AG08396 (cell line): Measurements from ENCODE around the gene VDAC1.
"Not testable (repeated sequence)": the region's sequence is repeated elsewhere in the genome, so short reads cannot be mapped to it uniquely, and the experiment has no call there.

Source experiments
- DNase-seq: peaks from one replicate; pipeline ENCODE4 v3.0.0; 2012; ENCODE audit warnings: low spot score, mixed read lengths

Gene VDAC1

GRCh38 chr5:133995341-133995740 lies 9.4 kb downstream of the VDAC1 start:
- DNase-seq: no peak

DNA sequence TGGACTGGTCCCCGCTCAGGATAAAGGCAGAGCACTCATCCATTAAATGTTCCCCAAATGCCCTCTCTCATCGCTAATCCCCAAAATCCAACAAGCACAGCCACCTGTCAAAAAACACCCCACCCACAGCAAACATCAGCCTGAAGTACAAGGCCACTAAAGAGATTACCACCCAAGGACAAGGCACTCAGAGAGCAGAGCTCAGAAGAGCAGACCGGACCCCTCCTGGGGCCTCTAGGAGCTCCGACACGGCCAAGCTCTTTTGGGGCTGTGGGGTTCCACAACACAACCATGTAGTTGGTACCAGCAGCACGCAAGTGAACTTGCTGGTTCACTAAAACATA lies 9.8 kb downstream of the VDAC1 start:
- DNase-seq: no peak

GRCh38 chr5:133994297-133994989 lies 10.3 kb downstream of the VDAC1 start:
- DNase-seq: no peak

GRCh38 chr5:133993185-133993936 lies 11.4 kb downstream of the VDAC1 start:
- peak; percentile 66 for DNase-seq

DNA sequence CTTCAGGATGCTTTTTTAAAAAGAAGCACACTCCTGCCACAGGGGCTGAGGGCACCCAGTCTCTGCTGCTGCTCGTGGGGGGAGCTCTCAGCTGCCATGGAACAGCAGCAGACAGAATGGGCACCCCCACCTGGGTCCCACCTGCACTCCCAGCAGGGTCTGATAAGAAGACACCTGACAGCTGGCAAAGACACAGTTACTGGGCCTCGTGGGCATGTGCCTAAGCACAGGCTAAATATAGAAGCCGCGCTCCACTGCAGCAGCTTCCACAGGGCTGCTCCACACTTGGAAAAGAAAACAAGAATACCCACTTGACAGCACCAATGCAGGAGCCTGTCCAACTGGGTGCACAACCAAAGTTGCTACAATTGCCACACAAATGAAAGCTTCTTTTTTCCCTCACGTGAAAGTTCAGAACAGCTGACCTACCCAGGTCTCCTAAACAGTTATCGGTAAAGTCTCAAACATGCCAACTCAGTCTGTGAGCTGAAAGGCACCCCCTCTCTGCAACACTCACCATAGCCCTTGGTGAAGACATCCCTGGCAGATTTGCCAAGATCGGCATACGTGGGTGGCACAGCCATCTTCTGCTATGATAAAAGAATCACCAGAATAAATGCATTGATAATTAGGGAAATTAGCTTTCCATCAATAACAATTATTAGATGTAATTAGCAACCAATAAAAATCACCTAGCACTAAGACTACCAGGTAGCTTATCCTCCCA lies 12.2 kb downstream of the VDAC1 start:
- no peak for DNase-seq

GRCh38 chr5:133991171-133991910 lies 13.4 kb downstream of the VDAC1 start:
- no peak for DNase-seq

DNA sequence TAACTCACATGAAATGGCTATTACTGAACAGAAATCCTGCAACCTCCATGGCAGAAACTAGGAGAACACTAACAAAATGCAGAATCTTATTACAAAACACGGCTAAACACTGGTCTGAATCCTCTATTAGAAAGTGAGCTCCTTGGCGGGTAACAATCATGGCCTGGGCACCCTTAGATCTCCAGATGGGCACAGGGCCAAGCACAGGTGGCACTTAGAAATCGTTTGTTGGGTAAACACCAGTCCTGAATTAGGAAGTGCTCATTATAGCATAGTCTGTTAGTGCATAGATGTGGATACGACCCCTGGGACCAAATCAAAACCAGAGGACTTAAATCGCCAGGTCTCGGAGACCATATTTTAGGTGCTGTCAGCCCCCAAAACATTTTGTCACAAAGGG lies 14.4 kb downstream of the VDAC1 start:
- DNase-seq: no peak

GRCh38 chr5:133985540-133986180 lies 19.1 kb downstream of the VDAC1 start:
- DNase-seq: no peak

GRCh38 chr5:133983674-133984073 lies 21.1 kb downstream of the VDAC1 start:
- DNase-seq: no peak

DNA sequence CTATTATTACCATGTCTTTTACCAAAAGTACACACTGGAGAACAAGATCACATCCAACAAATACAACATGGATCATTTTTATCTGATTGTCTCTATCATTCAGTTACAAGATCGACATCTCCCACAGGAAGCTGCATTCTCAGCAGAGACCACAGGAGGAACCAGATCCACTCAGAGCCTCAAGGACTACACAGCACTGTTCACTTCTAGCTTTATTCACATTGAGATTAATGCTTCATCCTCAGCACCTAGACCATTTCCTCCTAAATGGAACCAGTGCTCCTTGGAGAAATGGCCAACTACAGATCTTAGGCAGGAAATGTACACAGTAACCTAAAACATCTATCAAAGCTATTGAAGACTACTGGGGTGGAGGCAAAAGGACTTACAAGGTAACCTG lies 23.1 kb downstream of the VDAC1 start:
- no peak for DNase-seq

DNA sequence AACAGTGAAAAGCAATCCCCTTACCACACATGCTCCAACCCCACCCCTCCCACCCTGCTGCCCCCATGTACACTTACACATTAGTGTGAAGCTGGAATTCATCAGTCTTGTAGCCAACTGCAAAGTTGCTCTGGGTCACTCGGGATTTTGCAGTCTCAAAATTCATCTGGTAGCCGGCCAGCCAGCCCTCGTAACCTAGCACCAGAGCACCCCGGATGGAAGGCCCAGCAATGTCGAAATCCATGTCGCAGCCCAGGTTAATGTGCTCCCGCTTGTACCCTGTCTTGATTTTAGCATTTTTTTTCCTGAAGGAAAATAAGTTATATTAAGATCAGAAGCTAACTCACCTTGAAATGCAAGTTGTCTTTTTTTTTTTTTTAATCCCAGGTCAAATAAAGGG lies 24.1 kb downstream of the VDAC1 start:
- DNase-seq: no peak

GRCh38 chr5:133978943-133979342 lies 25.8 kb downstream of the VDAC1 start:
- no peak for DNase-seq

GRCh38 chr5:133977858-133978257 lies 26.9 kb downstream of the VDAC1 start:
- DNase-seq: peak; percentile 53

DNA sequence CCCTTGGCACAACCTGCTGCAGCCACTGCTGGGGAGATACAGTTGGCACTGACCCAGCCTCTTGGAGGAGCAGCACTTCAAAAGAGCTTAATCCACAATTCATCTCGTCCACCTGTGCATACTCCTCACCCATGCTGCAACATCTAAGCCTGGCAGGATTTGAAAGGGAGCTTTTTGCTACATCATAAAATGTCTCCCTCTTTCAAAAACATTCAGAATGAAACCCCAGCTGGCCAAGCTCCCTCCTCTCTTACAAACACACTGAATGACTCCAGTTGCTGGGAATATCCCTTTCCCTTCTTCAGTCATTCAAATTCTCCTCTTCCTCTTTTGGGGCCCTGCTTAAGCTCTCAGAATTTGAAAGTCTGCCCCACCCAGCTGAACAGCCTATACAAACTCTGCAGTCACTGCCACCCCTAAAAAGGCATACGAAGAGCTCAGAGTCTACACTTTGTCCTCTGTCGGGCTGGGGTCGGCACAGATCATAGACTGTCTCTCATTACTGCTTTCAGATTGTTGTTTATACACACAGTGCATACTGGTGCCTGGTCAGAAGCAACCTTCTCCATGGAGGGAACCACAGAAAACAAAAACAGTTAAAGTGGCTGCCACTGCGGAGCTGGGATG lies 27.5 kb downstream of the VDAC1 start:
- no peak for DNase-seq

GRCh38 chr5:133975546-133975945 lies 29.2 kb downstream of the VDAC1 start:
- DNase-seq: not testable (repeated sequence)

DNA sequence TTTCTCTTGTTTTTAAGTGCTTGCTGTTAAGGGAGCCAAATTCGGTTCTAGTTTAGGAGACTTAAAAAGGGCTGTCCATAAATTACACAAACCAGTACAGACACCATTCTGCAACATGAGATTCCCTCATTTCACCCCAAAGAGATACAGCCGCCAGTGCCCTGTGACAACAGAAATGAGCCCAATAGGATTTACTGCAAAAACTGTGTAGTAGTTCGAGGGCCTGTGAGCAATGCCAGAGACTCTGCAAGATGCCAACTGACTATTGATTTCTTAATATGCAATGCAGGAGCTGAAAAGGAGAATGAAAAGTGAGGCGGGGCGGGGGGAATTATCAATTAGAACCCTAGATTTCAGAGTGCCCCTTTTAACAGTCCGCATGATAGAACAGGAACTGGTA lies 30.6 kb downstream of the VDAC1 start:
- DNase-seq: no peak

- DNase-seq: no peak
These were observed 34.4 kb downstream of the VDAC1 start for GRCh38 chr5:133970325-133970909.

DNA sequence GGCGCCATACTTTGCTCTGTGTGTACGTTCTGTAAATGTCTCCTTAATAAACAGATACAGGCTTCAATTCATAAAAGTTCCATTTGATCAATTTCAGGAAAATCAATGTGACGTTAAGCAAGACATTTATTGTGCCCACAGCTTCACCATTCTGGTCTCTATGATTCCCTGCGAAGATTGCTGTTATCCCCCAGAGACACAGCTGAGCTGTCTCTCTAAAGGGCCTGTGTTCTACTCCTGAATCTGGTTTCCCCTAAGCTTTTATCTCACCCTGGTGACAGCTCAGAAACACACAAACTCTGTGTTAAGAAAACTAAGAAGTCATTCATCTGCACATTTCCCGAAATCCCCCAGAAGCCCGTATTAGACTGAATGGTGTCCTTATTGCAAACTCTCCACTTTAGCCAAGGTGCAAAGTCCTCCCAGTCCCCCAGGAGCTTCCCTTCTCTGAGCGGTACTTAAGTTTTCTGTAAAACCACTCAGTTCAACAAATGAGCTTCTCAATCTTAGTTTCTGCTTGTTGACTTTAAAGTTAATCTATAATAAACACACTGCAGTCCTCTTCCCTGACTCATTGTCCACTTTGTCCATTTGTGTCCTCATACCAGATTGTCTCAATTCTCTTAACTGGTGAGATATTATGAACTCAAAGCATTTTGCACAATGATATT lies 35.0 kb downstream of the VDAC1 start:
- DNase-seq: no peak

GRCh38 chr5:133968204-133968980 lies 36.4 kb downstream of the VDAC1 start, which contains the start of gene C5orf15:
TSS of gene C5orf15 (minus strand) at chr5:133968625. CDS start at chr5:133968584, 41 bp downstream.
- DNase-seq: peak; percentile 91
